ENCODE results near the gene DCST1.
A peak's percentile ranks its signal among the peaks of the same experiment; 100 is the strongest.

Gene DCST1

DNA sequence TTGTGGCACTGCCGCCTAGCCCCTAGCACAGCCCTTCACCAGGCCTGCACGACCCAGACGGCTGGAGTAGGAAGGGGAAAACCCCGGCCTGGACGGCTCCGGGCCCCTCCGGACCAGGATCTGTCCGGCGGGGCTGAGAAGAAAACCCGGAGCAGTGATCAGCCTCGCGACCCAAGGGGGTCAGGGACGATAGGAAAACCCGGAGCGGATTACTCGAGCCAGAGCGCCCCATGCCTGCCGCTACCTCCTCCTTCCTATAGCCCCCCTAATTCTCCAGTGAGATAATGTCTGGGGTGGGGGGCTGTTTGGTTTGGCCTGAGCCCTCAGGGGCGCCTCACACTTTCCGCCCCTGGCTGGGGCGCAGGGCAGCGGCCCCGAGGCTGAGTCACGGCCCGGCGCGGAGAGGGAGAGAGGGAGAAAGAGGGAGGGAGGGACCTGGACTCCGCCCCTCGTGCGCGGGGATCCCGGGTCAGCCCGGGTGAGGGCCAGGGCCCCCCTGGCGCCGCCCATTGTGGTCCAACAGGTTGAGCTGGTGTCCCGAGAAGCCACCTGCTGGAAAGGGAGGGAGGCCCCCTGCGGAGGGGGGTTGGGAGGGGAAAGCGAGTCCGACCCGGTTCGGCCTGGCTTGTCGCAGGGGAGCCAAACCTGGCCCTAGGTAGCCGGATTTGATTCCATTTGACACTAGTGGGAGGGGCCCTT, 32.7 kb upstream of the DCST1 start:
- DNase-seq (ENCODE audit: low spot score) = peak; percentile 93

- DNase-seq (ENCODE audit: low spot score) = no peak
Measured at GRCh38 chr1:155001425-155001674, 32.3 kb upstream of the DCST1 start.

GRCh38 chr1:155001675-155002463, 31.8 kb upstream of the DCST1 start:
- peak; percentile 98 for DNase-seq (ENCODE audit: low spot score)

DNA sequence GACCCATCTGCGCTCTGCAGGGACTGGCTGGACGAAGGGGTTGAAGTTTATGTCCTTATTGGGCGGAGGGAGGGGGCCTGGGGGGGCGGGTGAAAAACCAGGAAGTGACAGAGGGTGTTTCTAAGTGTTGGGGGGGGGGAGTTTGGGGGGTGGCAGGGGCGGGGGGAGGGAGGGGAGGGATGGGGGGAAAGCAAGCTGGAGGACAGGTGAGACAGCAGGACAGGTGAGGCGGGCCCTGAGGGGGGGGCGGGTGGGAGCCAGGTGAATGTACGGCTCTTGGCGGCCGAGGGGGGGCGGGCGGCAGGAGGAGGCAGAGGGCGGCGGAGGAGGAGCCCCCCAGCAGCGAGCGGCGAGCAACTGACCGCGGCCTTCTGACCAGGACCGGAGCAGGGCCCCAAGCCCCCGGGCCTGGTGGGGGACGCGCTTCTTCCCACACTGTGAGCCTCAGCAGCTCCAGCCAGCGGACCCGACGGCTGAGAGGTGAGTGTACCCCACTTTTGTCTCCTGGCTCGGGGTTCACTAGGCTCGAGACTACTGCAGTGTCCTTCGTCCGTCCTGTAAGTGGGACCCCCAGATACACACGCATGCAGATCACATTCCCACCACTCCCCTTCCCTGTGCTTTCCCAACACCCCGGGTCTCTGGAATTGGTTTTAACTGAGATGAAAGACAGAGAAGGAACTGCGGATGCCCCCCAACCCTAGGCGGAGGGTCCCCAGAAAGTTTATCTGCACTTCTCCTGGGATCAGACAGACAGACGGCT, 31.0 kb upstream of the DCST1 start, which contains the start of gene ZBTB7B:
TSS of gene ZBTB7B (plus strand) at position 339 of the 763 bp plus-strand sequence. CDS start 11,859 bp downstream, outside the sequence.
- peak; percentile 53 for DNase-seq (ENCODE audit: low spot score)

DNA sequence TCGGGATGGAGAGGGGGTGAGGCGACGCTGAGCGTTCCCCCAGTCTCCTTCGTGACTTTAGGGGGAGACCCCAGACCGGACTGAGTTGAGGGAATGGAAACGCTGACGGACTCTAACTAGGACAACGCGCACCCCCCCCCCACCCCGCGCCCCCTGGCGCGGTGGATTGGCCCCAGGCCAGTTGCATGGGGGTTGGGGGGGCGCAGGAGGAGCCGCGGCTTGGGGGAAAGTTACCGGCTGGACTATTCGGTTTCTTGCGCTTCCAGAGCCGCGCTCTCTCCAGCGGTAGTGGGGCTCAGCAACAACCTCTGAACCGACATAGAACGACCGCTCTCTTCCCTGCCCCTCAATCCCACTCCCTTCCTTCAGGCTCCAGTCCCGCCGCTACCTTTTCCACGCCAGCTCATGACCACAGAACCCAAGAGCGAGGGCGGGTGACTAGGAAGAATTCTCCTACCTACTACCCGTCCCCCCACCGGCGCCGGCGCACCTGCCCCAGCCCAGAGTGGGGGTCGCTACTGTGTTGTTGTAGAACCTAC, 30.3 kb upstream of the DCST1 start:
- DNase-seq (ENCODE audit: low spot score) = peak; percentile 57

- DNase-seq (ENCODE audit: low spot score) = peak; percentile 77
Measured at GRCh38 chr1:155003766-155004351, 29.8 kb upstream of the DCST1 start.

DNA sequence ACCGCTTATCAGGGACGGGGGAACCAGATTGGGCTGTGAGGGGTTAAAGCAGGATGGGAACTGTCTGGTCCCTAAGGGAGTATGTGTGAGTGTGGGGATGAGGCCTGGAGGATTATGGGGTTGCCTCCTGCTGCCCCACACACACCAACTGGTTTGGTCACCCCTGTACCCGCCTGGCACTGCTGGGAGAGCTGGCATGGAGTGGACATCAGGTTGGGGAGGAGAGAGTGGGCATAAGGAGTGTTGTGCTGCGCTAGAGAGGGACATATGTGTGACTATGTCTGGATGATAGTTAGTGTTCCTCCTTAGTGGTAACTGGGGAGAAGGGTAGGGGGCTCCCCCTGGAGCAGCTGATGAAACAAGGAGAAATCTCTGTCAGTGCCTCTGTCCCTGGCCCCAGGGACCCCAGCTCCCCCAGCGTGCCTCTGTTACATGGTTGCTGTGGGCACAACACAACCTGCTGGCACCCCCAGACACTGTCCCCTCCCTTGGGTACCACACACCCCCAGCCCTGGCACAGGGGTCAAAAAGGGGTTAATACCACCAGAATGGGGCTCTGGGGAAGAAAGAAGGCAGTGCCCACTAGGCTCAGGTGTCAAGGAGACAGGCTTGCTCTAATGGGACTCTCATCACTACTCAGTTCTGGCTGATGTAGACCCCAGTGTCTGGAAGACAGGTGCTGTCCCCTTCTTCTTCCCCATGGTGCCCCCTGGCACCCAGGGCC, 29.1 kb upstream of the DCST1 start:
- DNase-seq (ENCODE audit: low spot score) = no peak

GRCh38 chr1:155005076-155006011, 28.3 kb upstream of the DCST1 start:
- peak; percentile 56 for DNase-seq (ENCODE audit: low spot score)

GRCh38 chr1:155006601-155007101, 27.0 kb upstream of the DCST1 start:
- DNase-seq (ENCODE audit: low spot score) = no peak

- no peak for DNase-seq (ENCODE audit: low spot score)
Measured at GRCh38 chr1:155007251-155007828, 26.3 kb upstream of the DCST1 start.

DNA sequence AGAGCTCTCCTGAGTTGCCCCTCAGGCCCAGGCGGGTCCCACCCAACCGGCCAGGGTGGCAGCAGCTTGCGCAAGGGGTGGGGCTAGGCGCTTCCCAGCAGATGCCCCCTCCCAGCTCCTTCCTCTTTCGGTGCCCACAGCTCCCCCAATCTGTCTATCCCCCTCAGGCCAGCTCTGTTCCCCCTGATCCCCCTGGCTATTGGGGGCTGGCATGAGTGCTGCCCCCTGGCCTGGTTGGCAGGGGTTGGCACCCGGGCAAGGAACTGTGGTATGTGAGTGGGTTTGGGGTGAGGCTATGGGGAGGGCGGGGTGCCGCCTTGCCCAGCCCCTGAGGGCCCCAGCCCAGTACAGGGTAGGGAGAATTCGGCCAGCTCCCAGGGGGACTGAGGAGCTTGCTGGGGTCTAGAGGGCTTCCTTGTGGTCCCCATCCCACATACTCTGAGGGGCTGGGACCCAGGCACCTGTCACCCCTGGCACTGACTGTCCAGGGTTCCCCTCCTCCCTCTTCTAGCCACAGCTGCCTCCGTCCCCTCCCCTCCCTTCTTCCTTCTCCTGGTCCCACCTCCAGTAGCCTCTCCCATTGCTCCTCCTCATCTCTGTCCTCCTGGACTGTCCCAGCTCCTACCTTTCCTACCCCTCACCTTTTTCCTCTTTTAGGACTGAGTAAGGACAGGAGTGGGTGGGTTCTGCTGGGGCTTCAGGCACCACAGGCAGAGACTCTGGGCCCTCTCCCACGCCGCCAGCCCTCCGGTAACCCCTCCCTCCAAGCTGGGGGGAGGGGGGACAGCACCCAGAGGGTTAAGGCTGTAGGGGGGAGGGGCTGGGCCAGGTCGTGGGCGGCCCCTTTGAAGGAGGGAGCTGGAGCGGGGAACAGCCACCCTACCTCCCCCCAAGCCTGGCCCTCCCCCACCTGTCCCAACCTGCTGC, 25.3 kb upstream of the DCST1 start:
- DNase-seq (ENCODE audit: low spot score) = no peak

- DNase-seq (ENCODE audit: low spot score) = no peak
Measured at GRCh38 chr1:155009221-155009711, 24.4 kb upstream of the DCST1 start.

- no peak for DNase-seq (ENCODE audit: low spot score)
Measured at GRCh38 chr1:155009742-155010141, 23.9 kb upstream of the DCST1 start.

DNA sequence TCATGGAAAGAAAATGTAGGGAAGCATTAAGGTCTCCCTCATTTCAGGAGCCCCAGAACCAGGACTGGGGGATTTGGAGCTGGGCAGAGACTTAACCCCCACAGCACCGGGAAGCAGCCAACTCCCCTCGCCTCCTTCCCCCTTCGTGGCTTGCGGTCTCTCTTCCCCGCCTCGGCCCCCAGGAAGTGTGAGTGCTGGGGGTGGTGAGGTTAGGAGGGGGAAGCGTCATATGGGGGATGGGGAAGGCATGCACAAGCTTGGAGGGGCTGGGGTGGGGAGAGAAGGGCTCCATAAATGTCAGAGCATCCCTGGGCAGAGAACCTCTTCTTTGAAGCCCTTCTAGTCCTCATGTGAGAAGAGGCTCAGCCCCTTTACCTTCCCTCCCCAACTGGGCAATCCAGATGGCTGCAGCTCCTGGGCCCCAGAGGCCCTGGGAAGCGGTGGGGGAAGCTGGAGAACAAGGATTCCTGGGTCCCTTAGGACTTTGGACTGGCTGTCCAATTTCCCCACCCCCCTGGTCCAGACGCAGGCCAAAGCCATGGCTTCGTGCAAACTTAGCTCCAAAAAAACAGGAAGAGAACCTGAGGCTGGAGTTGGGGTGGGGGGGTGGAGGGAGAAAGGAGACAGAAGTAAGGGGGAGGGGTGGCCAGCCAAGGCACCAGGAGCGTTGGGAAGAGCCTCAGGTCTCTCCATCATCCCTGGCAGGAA, 23.3 kb upstream of the DCST1 start:
- DNase-seq (ENCODE audit: low spot score) = no peak

GRCh38 chr1:155011004-155011416, 22.6 kb upstream of the DCST1 start:
- no peak for DNase-seq (ENCODE audit: low spot score)

- no peak for DNase-seq (ENCODE audit: low spot score)
Measured at GRCh38 chr1:155011437-155012025, 22.1 kb upstream of the DCST1 start.

DNA sequence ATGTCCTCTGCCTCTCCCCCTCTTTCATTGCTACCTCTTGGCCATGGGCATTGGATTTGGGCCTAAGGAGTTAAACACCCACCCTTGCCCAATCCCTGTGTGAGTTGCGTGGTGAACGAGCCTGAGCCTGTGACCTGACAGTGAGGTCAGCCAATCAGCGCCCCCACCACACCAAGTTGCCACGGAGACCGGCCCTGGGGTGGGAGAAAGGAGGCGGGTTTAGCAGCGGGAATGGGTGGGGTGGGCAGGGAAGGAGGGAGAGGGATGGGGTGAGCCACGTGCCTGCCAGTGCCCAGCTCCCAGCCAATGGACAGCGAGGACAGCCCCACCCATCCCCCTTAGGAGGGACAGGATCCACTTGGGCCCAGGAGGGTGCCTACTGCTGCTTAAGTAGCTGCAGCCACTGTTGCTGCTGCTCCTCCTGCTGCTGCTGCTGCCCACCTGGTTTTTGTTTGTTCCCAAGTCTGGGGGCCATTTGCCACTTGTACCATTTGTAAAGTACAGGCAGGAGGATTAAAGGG, 21.5 kb upstream of the DCST1 start:
- DNase-seq (ENCODE audit: low spot score) = no peak
